Right renal cortex interstitium (tissue), 3 donors: ENCODE measurements around the gene FGF6. TPM values are rescaled to one million over a fixed set of nuclear protein-coding genes. Genes with fewer than 3 reads are reported as not detected.

Source experiments
- polyA plus RNA-seq, 3 donors: library from polyadenylated mRNA; unstranded; fragments of 120-200 nt; gene quantifications; one replicate each; pipeline ENCODE4 v1.2.1, GENCODE V29; 2013; ENCODE audit not compliant: insufficient read length in 3 of 3

Gene FGF6
- polyA plus RNA-seq, 3 donors = not detected

Other genes starting within 250 kb of the FGF6 start
- gene CCND2, start 172.1 kb downstream of the FGF6 start, polyA plus RNA-seq = 10 to 100 TPM; 42.2 to 56.1 (median 52.6) TPM
- gene TIGAR, start 124.6 kb downstream of the FGF6 start, polyA plus RNA-seq = 1 to 10 TPM; 7.3 to 9.3 (median 8.3) TPM
- under 1 TPM; 0.04 to 0.08 (median 0.08) TPM for gene FGF23, start 66.1 kb downstream of the FGF6 start, polyA plus RNA-seq
- gene RAD51AP1, start 93.1 kb upstream of the FGF6 start, polyA plus RNA-seq = 10 to 100 TPM; 27.5 to 32.9 (median 32.0) TPM
- gene DYRK4, start 116.4 kb upstream of the FGF6 start, polyA plus RNA-seq = 10 to 100 TPM; 52.7 to 58.0 (median 55.0) TPM
- gene AKAP3, start 203.2 kb upstream of the FGF6 start, polyA plus RNA-seq = 1 to 10 TPM; 3.9 to 6.5 (median 4.1) TPM
- 100 to 1,000 TPM; 114 to 126 (median 123) TPM for gene NDUFA9, start 203.3 kb upstream of the FGF6 start, polyA plus RNA-seq